ENCODE data around the gene REEP6.

REEP6 gene

DNA sequence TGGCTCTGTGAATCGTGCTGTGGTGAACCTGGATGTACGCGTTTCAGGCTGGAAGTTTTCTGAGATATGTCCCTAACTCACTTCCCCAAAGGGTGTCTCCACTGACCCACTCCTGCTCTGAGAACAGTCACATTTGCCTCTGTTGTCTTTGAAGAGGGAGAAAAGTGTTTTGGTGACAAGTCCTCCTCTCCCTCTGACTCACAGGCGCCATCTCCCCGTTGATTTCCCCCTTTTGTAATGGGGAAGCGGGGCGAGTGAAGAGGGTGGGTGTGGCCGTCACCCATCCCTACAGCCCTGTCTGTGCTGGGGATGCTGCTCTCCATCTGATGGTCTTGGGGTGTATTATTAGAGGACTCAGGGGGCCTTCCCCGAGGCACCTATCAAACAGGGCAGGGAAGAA lies 31.5 kb upstream of the REEP6 start:
- no peak for DNase-seq (ENCODE audit: extremely low read depth, low read depth)
- TF ChIP-seq, protein P1, sequence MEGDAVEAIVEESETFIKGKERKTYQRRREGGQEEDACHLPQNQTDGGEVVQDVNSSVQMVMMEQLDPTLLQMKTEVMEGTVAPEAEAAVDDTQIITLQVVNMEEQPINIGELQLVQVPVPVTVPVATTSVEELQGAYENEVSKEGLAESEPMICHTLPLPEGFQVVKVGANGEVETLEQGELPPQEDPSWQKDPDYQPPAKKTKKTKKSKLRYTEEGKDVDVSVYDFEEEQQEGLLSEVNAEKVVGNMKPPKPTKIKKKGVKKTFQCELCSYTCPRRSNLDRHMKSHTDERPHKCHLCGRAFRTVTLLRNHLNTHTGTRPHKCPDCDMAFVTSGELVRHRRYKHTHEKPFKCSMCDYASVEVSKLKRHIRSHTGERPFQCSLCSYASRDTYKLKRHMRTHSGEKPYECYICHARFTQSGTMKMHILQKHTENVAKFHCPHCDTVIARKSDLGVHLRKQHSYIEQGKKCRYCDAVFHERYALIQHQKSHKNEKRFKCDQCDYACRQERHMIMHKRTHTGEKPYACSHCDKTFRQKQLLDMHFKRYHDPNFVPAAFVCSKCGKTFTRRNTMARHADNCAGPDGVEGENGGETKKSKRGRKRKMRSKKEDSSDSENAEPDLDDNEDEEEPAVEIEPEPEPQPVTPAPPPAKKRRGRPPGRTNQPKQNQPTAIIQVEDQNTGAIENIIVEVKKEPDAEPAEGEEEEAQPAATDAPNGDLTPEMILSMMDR (IDR thresholded peaks at IDR 0.05; ENCODE audit: low read depth, low read length) = no peak

DNA sequence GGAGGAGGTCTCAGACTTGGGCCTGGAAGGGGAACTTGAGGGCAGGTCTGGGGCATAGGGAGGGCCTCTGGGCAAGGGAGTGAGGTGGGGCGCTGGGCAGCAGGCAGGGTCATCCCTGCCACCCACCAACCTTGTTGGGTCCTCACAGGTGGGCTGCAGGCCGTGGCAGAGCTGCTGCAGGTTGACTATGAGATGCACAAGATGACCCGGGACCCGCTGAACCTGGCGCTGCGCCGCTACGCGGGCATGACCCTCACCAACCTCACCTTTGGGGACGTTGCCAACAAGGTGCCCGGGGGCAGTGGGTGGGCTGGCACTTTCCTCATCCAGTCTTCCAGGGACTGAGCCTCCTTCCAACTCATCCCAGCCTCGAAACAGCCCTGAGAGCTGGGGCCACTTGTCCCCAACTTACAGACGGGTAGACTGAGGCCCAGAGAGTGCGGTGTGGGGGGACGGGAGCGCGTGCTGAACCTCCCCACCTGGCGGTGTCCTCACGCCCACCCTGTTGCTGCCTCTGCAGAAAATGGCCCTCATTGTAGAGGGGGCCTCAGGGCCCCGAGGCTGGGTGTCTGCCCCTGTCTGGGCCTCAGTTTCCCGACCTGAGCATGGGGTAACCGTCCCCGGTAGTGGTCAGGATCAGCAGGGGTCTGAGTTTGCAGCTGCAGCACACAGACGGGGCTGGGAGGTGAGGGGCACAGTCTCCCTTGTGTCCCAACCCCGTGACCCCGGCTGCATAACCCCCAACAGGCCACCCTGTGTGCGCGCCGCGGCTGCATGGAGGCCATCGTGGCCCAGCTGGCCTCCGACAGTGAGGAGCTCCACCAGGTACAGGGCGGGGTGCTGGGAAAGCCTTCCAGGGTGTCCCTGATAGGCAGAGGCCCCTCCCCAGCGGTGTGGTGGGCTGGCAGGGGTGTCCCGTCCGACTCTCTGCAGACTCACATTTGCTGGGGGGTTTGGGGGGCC lies 30.7 kb upstream of the REEP6 start:
- DNase-seq (ENCODE audit: extremely low read depth, low read depth) = no peak

DNA sequence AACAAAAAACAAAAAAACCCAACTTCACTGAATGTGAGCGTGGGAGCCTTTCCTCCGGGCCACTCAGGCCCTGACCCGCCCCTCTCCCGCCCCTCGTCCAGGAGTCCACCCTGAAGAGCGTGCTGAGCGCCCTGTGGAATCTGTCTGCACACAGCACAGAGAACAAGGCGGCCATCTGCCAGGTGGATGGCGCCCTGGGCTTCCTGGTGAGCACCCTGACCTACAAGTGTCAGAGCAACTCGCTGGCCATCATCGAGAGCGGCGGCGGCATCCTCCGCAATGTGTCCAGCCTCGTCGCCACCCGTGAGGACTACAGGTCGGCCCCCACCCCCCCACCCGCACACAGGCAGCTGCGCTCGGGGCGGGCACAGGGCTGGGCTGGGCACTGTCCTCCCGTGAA lies 29.1 kb upstream of the REEP6 start:
- TF ChIP-seq, protein P1 (IDR thresholded peaks at IDR 0.05; ENCODE audit: low read depth, low read length) = no peak
- DNase-seq (ENCODE audit: extremely low read depth, low read depth) = no peak

More for the DNA sequence above, 30.7 kb upstream of the REEP6 start:
- TF ChIP-seq, protein P1 (IDR thresholded peaks at IDR 0.05; ENCODE audit: low read depth, low read length) = no peak

DNA sequence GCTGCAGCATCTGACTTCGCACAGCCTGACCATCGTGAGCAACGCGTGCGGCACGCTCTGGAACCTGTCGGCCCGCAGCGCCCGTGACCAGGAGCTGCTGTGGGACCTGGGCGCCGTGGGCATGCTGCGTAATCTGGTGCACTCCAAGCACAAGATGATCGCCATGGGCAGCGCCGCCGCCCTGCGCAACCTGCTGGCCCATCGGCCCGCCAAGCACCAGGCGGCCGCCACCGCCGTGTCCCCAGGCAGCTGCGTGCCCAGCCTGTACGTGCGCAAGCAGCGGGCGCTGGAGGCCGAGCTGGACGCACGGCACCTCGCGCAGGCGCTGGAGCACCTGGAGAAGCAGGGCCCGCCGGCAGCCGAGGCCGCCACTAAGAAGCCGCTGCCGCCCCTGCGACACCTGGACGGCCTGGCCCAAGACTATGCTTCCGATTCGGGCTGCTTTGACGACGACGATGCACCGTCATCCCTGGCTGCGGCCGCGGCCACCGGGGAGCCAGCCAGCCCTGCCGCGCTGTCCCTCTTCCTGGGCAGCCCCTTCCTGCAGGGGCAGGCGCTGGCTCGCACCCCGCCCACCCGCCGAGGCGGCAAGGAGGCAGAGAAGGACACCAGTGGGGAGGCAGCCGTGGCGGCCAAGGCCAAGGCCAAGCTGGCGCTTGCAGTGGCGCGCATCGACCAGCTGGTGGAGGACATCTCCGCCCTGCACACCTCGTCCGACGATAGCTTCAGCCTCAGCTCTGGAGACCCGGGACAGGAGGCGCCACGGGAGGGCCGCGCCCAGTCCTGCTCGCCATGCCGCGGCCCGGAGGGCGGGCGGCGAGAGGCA lies 25.6 kb upstream of the REEP6 start:
- TF ChIP-seq, protein P1 (IDR thresholded peaks at IDR 0.05; ENCODE audit: low read depth, low read length) = peak; percentile 15
- DNase-seq (ENCODE audit: extremely low read depth, low read depth) = no peak

DNA sequence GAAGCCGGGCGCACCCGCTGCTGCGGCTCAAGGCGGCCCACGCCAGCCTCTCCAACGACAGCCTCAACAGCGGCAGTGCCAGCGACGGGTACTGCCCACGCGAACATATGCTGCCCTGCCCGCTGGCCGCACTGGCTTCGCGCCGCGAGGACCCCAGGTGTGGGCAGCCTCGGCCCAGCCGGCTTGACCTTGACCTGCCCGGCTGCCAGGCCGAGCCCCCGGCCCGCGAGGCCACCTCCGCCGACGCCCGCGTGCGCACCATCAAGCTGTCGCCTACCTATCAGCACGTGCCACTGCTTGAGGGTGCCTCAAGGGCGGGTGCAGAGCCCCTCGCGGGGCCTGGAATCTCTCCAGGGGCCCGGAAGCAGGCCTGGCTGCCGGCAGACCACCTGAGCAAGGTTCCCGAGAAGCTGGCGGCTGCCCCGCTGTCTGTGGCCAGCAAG lies 24.9 kb upstream of the REEP6 start:
- TF ChIP-seq, protein P1 (IDR thresholded peaks at IDR 0.05; ENCODE audit: low read depth, low read length) = no peak
- DNase-seq (ENCODE audit: extremely low read depth, low read depth) = no peak

DNA sequence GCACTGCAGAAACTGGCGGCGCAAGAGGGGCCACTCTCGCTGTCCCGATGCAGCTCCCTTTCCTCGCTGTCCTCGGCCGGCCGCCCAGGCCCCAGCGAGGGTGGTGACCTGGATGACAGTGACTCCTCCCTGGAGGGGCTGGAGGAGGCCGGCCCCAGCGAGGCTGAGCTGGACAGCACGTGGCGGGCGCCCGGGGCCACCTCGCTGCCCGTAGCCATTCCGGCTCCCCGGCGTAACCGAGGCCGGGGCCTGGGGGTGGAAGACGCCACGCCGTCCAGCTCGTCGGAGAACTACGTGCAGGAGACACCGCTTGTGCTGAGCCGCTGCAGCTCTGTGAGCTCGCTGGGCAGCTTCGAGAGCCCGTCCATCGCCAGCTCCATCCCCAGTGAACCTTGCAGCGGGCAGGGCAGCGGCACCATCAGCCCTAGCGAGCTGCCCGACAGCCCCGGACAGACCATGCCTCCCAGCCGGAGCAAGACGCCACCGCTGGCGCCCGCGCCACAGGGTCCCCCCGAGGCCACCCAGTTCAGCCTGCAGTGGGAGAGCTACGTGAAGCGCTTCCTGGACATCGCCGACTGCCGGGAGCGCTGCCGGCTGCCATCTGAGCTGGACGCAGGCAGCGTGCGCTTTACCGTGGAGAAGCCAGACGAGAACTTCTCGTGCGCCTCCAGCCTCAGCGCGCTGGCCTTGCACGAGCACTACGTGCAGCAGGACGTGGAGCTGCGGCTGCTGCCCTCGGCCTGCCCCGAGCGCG lies 24.3 kb upstream of the REEP6 start:
- TF ChIP-seq, protein P1 (IDR thresholded peaks at IDR 0.05; ENCODE audit: low read depth, low read length) = no peak
- no peak for DNase-seq (ENCODE audit: extremely low read depth, low read depth)

Measured in AG09319 (cell line).